H9 (cell line): ENCODE measurements around the gene LGALS8. TPM values are rescaled to one million over a fixed set of nuclear protein-coding genes. Genes with fewer than 3 reads are reported as not detected.

Experiments used
- DNase-seq: peaks from one replicate; pipeline ENCODE4 v3.0.0-alpha.2; 2017
- H2AFZ ChIP-seq: one replicate; pipeline ENCODE4 v1.6.1; 2013; ENCODE audit warnings: mild to moderate bottlenecking, low read length, control low read depth, moderate library complexity
- H2AK5ac ChIP-seq: 2 replicates; pipeline ENCODE4 v1.6.1; 2013; ENCODE audit warnings: low read length, control low read depth, mixed read lengths; ENCODE audit not compliant: insufficient read length
- H2BK120ac ChIP-seq: one replicate; pipeline ENCODE4 v1.6.1; 2013; ENCODE audit warnings: low read depth, mild to moderate bottlenecking, low read length, control low read depth, inconsistent platforms; ENCODE audit not compliant: poor library complexity, severe bottlenecking
- H2BK12ac ChIP-seq: 2 replicates; pipeline ENCODE4 v1.6.1; 2013; ENCODE audit warnings: low read length, control low read depth, mixed read lengths, low read depth; ENCODE audit not compliant: insufficient read length
- H2BK15ac ChIP-seq: 2 replicates; pipeline ENCODE4 v1.6.1; 2013; ENCODE audit warnings: low read depth, low read length, control low read depth
- H2BK20ac ChIP-seq: one replicate; pipeline ENCODE4 v1.6.1; 2013; ENCODE audit warnings: low read depth, mild to moderate bottlenecking, low read length, control low read depth, inconsistent platforms; ENCODE audit not compliant: poor library complexity, severe bottlenecking
- H2BK5ac ChIP-seq: 2 replicates; pipeline ENCODE4 v1.6.1; 2013; ENCODE audit warnings: low read length, control low read depth, mixed read lengths; ENCODE audit not compliant: insufficient read length
- H3K14ac ChIP-seq: 2 replicates; pipeline ENCODE4 v1.6.1; 2013; ENCODE audit warnings: low read length, control low read depth; ENCODE audit not compliant: insufficient read depth
- H3K18ac ChIP-seq: 2 replicates; pipeline ENCODE4 v1.6.1; 2013; ENCODE audit warnings: low read depth, mild to moderate bottlenecking, mixed read lengths, low read length, control low read depth; ENCODE audit not compliant: insufficient read length
- H3K23ac ChIP-seq: 2 replicates; pipeline ENCODE4 v1.6.1; 2013; ENCODE audit warnings: low read length, control low read depth, mixed read lengths, low read depth; ENCODE audit not compliant: insufficient read length
- H3K23me2 ChIP-seq: 2 replicates; pipeline ENCODE4 v1.6.1; 2013; ENCODE audit warnings: low read depth, mild to moderate bottlenecking, mixed read lengths, low read length, control low read depth; ENCODE audit not compliant: insufficient read length, poor library complexity, severe bottlenecking
- H3K27ac ChIP-seq: 2 replicates; pipeline ENCODE4 v1.5.1; 2013; ENCODE audit warnings: low read length, control low read depth, mixed read lengths, low read depth; ENCODE audit not compliant: insufficient read length
- H3K27me3 ChIP-seq: 2 replicates; pipeline ENCODE4 v1.6.1; 2013; ENCODE audit warnings: low read length, control low read depth, inconsistent platforms; ENCODE audit not compliant: insufficient read depth
- H3K4ac ChIP-seq: 2 replicates; pipeline ENCODE4 v1.6.1; 2013; ENCODE audit warnings: low read depth, mild to moderate bottlenecking, control low read depth, inconsistent platforms, low read length, moderate library complexity
- H3K4me1 ChIP-seq: 2 replicates; pipeline ENCODE4 v1.6.1; 2013; ENCODE audit warnings: low read length, control low read depth, inconsistent platforms; ENCODE audit not compliant: insufficient read depth
- H3K4me2 ChIP-seq: 2 replicates; pipeline ENCODE4 v1.6.1; 2013; ENCODE audit warnings: low read length, control low read depth, mixed read lengths; ENCODE audit not compliant: insufficient read length, insufficient read depth
- H3K56ac ChIP-seq: 2 replicates; pipeline ENCODE4 v1.6.1; 2013; ENCODE audit warnings: low read depth, mild to moderate bottlenecking, mixed read lengths, low read length, control low read depth; ENCODE audit not compliant: insufficient read length
- H3K79me1 ChIP-seq: 2 replicates; pipeline ENCODE4 v1.6.1; 2013; ENCODE audit warnings: low read depth, mild to moderate bottlenecking, moderate library complexity, low read length, control low read depth, inconsistent platforms; ENCODE audit not compliant: insufficient read depth, poor library complexity, severe bottlenecking
- H3K79me2 ChIP-seq: 2 replicates; pipeline ENCODE4 v1.6.1; 2013; ENCODE audit warnings: low read length, control low read depth, inconsistent platforms; ENCODE audit not compliant: insufficient read depth
- H3K9ac ChIP-seq: 2 replicates; pipeline ENCODE4 v1.6.1; 2013; ENCODE audit warnings: low read length, control low read depth, mixed read lengths; ENCODE audit not compliant: insufficient read length; ENCODE audit errors: extremely low read depth
- H3K9me3 ChIP-seq: one replicate; pipeline ENCODE4 v1.6.1; 2013; ENCODE audit warnings: low read depth, low read length, inconsistent platforms; ENCODE audit not compliant: control insufficient read depth
- H3T11ph ChIP-seq: one replicate; pipeline ENCODE4 v1.6.1; 2013; ENCODE audit warnings: mild to moderate bottlenecking, low read length, control low read depth, inconsistent platforms
- H4K20me1 ChIP-seq: one replicate; pipeline ENCODE4 v1.6.1; 2013; ENCODE audit not compliant: control insufficient read depth, insufficient read length, insufficient read depth
- H4K5ac ChIP-seq: 2 replicates; pipeline ENCODE4 v1.6.1; 2013; ENCODE audit warnings: low read depth, mild to moderate bottlenecking, mixed read lengths, low read length, control low read depth; ENCODE audit not compliant: insufficient read length
- H4K8ac ChIP-seq: replicated peaks from 2 replicates; pipeline ENCODE4 v1.6.1; 2013; ENCODE audit warnings: low read length, control low read depth, mixed read lengths, low read depth; ENCODE audit not compliant: insufficient read length
- H4K91ac ChIP-seq: 2 replicates; pipeline ENCODE4 v1.6.1; 2013; ENCODE audit warnings: low read depth, mild to moderate bottlenecking, moderate library complexity, mixed read lengths, low read length, control low read depth; ENCODE audit not compliant: insufficient read length
- H3K27ac Mint-ChIP-seq, 3 experiments: 2 replicates in 2 of 3; 3 replicates in 1 of 3; pipeline ENCODE4 v1.8.0; 2020 to 2021; ENCODE audit warnings: mixed read lengths in 3 of 3, mild to moderate bottlenecking in 1 of 3, moderate library complexity in 1 of 3
- H3K27me3 Mint-ChIP-seq: 2 replicates; pipeline ENCODE4 v1.8.0; 2021; ENCODE audit warnings: low read depth, mild to moderate bottlenecking, moderate library complexity, mixed read lengths
- H3K36me3 Mint-ChIP-seq, 3 experiments: 2 replicates in 2 of 3; 3 replicates in 1 of 3; pipeline ENCODE4 v1.8.0; 2020 to 2021; ENCODE audit warnings: low read depth in 3 of 3, mixed read lengths in 3 of 3; ENCODE audit not compliant: insufficient read depth in 1 of 3
- H3K4me1 Mint-ChIP-seq, 2 experiments: 2 replicates each; pipeline ENCODE4 v1.8.0; 2020; ENCODE audit warnings: mixed read lengths in 2 of 2
- H3K4me3 Mint-ChIP-seq, 2 experiments: 2 replicates in 1 of 2; 3 replicates in 1 of 2; pipeline ENCODE4 v1.8.0; 2020 to 2021; ENCODE audit warnings: mild to moderate bottlenecking in 2 of 2, mixed read lengths in 2 of 2, moderate library complexity in 1 of 2
- H3K9me3 Mint-ChIP-seq, 2 experiments: 2 replicates in 1 of 2; 3 replicates in 1 of 2; pipeline ENCODE4 v1.8.0; 2020; ENCODE audit warnings: mild to moderate bottlenecking in 2 of 2, mixed read lengths in 2 of 2, moderate library complexity in 1 of 2
- CTCF ChIP-seq: fragments of 200-600 bp; sonication (generic); conservative IDR thresholded peaks from 3 replicates; pipeline ENCODE4 v1.8.0; 2021; ENCODE audit warnings: antibody characterized with exemption, mild to moderate bottlenecking
- WGBS: extraction: QIAGEN DNeasy Blood & Tissue Kit; methylation state at CpG from one replicate; pipeline ENCODE4 v1.1.7; 2013; ENCODE audit warnings: missing lambda C conversion rate, low lambda C conversion rate, mixed read lengths; ENCODE audit not compliant: insufficient read length; ENCODE audit errors: extremely low coverage; 5-methylcytosine and 5-hydroxymethylcytosine counted together
- total RNA-seq: library from RNA; stranded (reverse); gene quantifications from 2 replicates; pipeline ENCODE4 v1.2.1, GENCODE V29; 2021

LGALS8 gene
- total RNA-seq, 1 experiment from 2014 or later = 14.2 TPM

DNA sequence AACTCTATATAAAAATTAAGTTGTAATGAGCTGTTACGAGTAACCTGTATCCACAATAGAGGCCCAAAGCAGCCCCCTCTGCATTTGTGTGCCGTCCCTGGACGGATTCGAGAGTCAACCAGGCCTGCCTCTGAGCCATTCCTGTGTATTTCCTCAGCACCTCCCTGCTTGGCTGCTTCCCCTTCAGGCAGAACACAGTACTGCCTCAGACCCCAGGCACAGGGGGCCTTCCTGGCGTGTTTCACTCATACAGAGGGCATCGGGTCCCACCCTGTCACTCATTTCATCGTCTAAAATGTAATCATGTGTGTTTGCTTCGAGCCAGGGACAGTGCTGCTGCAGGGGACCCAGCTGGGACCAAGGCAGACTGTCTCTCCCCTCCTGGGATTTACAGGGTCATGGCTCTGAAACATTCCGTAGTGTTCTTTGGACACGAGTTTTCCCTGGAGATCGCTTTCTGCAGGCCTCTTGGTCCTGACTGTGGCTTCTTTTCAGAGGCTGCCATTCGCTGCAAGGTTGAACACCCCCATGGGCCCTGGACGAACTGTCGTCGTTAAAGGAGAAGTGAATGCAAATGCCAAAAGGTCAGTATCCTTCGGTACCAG is 19.4 kb downstream of the LGALS8 start:
- H4K20me1 ChIP-seq = no peaks in the 10 kb centered on the region
- TF ChIP-seq CTCF = peak; percentile 56
- Mint-ChIP-seq H3K36me3 (peaks cover 10 to 63% (median 47%) of the 10 kb centered on the region in 3 experiments; a peak in 5 of 7 replicates), H3K9me3 (no peaks in the 10 kb centered on the region; a peak in 1 of 5 replicates), H3K4me3 (no peak overlapping the region), H3K27me3 (no peaks in the 10 kb centered on the region), H3K4me1 (peaks cover 0 to 1% of the 10 kb centered on the region in 2 experiments; a peak in 1 of 4 replicates), H3K27ac (peak overlapping the region in 2 of 3 experiments; percentile 10 to 87; a peak in 2 of 7 replicates)
- H2AK5ac ChIP-seq = no peak overlapping the region
- no peak overlapping the region for H3K4me2 ChIP-seq
- H3K9me3 ChIP-seq = no peaks in the 10 kb centered on the region
- 0 out of 2 replicates have a peak, but pooled peaks cover 4% of the 10 kb centered on the region for H3K4me1 ChIP-seq
- no peak overlapping the region for H2BK20ac ChIP-seq
- no peaks in the 10 kb centered on the region for H3K79me2 ChIP-seq
- H3K23me2 ChIP-seq = no peaks in the 10 kb centered on the region
- WGBS = no CpG with 5 or more reads among the region's 16 CpGs
- no peak overlapping the region for H3K4ac ChIP-seq
- H4K5ac ChIP-seq = no peak overlapping the region
- H2BK12ac ChIP-seq = no peak overlapping the region
- no peak overlapping the region for H3K56ac ChIP-seq
- H3K27me3 ChIP-seq = no peaks in the 10 kb centered on the region
- no peaks in the 10 kb centered on the region for H3K79me1 ChIP-seq
- H3K9ac ChIP-seq = no peak overlapping the region
- no peak overlapping the region for H3K27ac ChIP-seq
- no peak overlapping the region for H3K23ac ChIP-seq
- no peak overlapping the region for H2BK5ac ChIP-seq
- no peak overlapping the region for H2BK120ac ChIP-seq
- DNase-seq = peak; percentile 41
- H2BK15ac ChIP-seq = no peak overlapping the region
- H3K18ac ChIP-seq = no peak overlapping the region
- no peak overlapping the region for H3K14ac ChIP-seq
- no peak overlapping the region for H3T11ph ChIP-seq
- H2AFZ ChIP-seq = no peak overlapping the region
- H4K91ac ChIP-seq = no peak overlapping the region
- H4K8ac ChIP-seq = no peak overlapping the region
